ENCODE results near the gene TNS4.

The TNS4 gene

GRCh38 chr17:40535438-40535837, 34.0 kb upstream of the TNS4 start:
- no peak for DNase-seq (ENCODE audit: low read depth)

DNA sequence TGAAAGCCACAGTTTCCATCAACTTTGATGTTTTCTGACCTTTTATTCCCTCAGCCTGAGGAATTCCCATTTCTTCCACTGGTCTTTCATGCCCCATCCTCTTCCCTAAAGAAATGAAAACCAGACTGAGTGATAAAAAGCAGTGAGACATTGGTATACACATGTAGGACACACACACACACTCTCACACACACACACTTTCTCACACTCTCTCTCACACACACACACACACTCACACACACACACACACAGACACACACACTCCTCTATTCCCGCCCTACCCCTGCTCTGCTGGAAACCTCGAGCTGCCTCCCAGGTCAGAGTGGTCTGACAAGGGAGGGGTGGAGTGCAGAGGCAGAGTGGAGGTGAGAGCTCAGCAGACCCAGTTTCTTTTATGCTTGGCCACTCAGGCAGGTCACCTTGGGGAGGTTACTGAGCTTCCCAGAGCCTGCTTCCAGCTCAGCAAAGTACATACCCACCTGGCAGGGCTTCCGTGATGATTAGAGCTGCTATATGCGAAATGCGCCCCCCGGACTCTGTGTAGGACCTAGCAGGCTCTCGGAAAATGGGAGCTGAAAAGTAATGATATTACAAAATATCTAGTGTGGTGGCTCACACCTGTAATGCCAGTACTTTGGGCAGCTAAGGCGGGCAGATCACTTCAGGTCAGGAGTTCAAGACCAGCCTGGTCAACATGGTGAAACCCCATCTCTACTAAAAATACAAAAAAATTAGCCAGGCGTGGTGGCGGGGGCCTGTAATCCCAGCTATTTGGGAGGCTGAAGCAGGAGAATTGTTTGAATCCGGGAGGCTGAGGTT, 33.2 kb upstream of the TNS4 start:
- no peak for DNase-seq (ENCODE audit: low read depth)

DNA sequence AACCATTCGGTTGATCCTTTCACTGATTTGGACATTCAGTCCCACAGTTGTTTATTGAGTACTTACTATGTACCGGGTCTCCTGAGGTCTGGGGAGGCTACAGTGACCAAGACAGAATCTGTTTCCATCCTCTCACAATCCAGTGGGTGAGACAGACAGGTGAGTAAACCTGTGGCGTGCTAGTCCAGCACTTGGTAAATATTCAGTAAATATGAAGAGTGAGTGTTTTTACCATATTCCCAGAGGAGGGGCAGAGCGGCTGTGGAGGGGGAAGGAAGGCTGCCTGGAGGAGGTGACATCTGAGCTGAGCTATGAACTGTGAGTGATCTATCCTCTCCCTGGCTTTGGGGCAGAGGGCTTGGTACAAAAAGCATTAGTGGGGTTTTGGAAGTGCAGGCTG, 32.5 kb upstream of the TNS4 start:
- DNase-seq (ENCODE audit: low read depth): no peak

DNA sequence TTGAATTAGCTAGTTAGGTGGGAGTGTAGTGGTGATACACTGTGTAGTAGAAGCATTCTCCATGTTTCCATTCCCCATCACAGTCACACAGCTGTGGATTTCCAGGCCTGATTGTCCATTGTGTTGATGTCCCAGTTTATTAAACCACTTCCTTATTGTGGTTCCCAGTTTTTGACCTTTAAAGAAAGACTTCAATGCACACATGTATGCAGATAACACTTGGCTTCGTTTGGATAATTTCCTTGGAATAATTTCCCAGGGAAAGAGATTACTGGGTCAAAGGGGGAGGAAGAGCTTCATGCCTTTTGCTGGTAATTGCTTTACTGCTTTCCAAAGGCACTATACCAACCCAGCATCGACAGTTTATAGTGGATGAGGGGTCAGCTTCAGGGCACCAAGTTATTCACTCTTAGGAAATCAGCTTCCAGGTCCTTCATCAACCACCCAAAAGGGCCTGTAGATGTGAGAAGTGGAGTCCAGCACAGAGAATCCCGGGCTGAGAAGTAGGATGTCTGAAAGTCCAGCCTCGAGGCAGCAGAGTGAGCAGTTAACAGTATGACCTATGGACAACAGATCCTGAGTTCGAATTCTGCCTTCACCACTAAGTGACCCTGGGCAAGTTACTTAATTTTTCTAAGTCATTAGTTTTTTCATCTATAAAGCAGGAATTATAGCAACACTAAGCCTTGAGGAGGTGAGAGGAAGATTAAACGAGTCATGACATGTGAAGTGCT, 31.3 kb upstream of the TNS4 start:
- no peak for DNase-seq (ENCODE audit: low read depth)

- DNase-seq (ENCODE audit: low read depth): no peak
Measured at GRCh38 chr17:40531051-40531991, 29.9 kb upstream of the TNS4 start.

DNA sequence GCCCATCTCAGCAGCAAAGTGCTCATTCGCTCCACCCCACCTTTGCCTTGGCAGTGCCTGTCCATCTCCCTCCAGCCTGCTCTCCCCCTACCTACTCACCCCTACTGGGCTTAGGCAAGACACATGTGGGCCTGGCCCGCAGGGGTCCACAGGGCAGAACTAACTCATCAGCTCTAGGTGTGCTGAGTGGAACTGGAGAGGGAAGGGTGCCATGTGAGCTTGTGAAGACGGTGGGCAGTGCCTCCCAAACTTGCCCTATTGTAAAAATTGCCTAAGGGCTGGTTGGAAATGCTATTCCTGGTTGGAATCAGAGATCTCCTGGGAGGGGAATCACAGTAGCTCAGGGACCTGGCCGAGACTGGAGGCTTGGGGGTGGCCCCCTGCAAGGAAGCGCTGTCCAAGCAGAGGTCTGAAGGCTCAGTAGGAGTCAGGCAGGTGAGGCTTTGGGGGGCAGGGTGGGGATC, 29.1 kb upstream of the TNS4 start:
- no peak for DNase-seq (ENCODE audit: low read depth)

DNA sequence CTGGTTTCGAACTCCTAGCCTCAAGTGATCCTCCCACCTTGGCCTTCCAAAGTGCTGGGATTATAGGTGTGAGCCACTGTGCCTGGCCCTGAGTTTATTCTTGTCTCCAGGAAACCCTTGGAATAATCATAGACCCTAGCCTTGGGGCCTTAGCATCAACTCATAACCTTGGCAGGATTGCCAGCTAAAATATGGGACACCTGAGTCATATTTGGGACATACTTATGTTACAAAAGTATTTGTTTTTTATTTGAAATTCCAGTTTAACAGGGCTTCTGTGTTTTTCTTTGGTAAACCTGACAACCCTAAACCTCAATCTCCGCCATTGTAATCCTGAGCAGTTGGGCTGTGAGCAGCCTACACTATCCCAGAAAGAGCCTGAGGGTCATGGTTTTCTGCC, 28.6 kb upstream of the TNS4 start:
- no peak for DNase-seq (ENCODE audit: low read depth)

DNA sequence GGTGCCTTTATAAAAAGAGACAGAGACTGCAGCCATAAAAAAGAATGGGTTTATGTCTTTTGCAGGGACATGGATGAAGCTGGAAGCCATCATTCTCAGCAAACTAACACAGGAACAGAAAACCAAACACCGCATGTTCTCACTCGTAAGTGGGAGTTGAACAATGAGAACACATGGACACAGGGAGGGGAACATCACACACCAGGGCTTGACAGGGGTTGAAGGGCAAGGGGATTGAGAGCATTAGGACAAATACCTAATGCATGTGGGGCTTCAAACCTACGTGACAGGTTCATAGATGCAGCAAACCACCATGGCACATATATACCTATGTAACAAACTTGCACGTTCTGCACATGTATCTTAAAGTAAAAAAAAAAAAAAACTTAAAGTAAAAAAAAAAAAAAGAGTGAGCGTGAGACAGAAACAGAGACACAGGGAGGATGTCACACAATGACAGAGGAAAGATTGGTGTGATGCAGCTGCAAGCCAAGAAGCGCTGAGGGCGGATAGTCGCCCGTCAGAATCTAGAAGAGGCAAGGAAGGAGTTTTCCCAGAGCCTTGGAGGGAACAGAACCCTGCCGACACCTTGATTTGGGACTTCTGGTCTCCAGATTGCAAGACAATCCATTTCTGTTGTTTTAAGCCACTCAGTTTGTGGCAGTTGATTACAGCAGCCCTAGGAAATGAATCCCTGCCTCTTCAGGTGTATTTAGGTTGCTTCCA, 27.4 kb upstream of the TNS4 start:
- DNase-seq (ENCODE audit: low read depth): no peak

GRCh38 chr17:40526668-40527067, 25.2 kb upstream of the TNS4 start:
- DNase-seq (ENCODE audit: low read depth): no peak

- DNase-seq (ENCODE audit: low read depth): no peak
Measured at GRCh38 chr17:40525294-40525693, 23.9 kb upstream of the TNS4 start.

DNA sequence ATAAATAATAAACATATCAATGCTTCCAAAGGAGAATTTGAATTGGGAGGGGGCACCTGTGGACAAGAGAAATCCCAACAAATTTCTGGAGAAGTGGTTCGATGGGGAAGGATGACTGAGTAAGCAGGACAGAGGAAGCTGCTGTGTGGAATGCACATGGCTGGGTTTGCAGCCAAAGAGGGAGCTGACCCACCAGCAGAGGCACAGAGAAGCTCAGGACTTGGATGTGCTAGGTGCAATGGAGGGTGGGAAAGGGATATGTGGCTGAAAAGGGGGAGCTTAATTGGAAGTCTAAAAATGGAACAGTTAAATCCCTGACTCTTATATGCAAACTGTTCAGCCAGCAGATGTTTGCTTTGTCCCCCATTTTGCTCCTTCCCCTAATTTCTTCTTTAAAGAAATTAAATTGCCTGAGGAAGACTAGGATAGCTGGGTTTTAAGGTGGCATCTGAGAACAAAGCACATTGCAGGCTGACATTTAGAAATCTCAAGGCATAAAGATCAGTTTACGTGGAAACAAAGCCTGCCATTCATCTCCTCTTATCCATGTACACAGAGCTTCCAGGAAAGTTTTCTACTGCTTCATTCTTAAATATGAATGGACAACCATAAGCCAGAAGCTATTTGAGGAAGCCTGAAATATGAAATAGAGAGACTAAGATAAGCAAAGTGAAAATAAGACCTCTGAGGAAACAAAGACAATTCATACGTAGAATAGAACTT, 23.0 kb upstream of the TNS4 start:
- no peak for DNase-seq (ENCODE audit: low read depth)

DNA sequence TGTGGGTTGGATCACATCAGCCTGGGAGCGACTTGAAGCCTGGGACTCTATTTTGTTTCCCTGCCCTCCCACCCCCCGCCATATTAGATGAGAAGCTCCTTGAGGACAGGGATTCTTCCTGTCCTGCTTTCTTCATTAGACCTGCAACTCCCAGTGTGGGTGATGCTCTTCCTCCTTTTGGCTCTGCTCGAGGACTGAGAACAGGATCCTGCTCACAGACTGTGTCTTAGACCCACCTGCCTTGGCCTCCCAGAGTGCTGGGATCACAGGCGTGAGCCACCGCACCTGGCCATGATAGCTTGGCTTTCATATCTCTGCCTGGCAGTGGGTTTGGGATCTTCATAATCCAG, 21.5 kb upstream of the TNS4 start:
- DNase-seq (ENCODE audit: low read depth): no peak

DNA sequence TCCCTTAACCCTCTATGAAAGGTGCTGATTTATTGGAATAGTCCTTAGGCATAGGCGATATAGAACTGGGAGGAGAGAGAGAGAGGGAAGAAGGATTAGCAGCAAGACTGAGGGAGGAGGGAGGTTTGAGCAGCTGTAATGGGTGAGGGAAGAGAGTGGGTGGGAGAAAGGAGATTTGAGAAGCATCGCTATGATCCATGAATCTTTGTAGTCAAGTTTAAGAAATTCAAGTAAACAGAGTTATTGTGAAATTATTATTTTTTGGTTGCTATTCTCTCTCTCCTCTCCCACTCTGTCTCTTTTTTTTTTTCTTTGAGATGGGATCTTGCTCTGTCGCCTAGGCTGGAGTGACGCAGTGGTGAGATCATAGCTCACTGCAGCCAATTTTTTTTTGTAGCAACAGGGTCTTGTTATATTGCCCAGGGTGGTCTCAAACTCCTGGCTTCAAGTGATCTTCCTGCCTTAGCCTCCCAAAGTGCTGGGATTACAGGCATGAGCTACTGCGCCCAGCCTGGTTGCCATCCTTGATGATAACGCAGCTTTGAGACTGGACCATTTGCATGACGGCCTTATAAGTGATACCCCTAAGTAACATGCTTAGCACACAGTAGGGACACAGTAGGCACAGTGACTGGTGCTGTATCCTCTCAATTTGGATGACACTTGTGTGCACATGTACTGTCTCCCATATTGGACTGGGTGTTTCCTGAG, 21.0 kb upstream of the TNS4 start:
- no peak for DNase-seq (ENCODE audit: low read depth)

DNA sequence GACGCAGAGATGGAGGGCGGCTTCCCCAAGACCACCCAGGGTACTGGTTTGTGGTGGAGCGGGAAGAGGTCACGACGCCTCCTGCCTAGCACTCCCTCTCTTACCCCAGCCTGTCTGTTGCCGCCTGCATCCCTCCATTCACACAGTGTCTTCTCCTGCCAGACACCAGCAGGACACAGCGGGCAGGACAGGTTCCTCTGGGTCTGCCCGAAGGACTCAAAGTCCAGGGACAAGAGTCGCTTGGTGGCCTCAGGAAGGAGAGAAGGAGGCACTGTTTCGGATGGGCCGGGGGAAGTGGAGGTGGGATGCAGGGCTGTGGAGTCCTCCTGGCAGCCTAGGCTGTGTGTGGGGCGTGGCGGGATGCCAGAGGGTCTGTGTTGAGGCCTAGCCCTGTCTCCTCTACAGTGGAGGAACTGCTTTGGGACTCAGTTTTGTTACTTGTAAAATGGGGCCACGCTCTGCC, 19.6 kb upstream of the TNS4 start:
- DNase-seq (ENCODE audit: low read depth): no peak

- DNase-seq (ENCODE audit: low read depth): no peak
Measured at GRCh38 chr17:40519089-40519775, 17.8 kb upstream of the TNS4 start.

GRCh38 chr17:40518401-40519088, 17.1 kb upstream of the TNS4 start:
- DNase-seq (ENCODE audit: low read depth): no peak

DNA sequence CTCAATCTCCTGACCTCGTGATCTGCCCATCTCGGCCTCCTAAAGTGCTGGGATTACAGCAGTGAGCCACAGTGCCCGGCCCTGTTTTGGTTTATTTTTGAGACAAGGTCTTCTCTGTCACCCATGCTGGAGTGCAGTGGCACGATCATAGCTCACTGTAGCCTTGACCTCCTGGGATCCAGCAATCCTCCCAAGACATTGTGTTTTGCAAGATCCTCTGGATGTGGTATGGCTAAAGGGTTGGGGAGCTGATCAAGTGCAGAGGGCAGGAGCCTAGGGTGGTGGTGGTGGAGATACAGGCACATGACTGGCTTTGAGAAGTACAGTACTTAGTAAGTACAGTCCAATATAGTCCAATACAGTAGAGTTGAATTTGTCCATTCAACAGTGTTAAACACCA, 16.6 kb upstream of the TNS4 start:
- no peak for DNase-seq (ENCODE audit: low read depth)

GRCh38 chr17:40517286-40517662, 15.9 kb upstream of the TNS4 start:
- no peak for DNase-seq (ENCODE audit: low read depth)

- DNase-seq (ENCODE audit: low read depth): no peak
Measured at GRCh38 chr17:40516581-40517285, 15.3 kb upstream of the TNS4 start.

Data from non-pigmented ciliary epithelial cell (primary cell).